Common myeloid progenitor, CD34-positive (primary cell): ENCODE measurements around the gene CACNB2.

ENCODE experiments used
- CTCF ChIA-PET: fragments of 350-600 bp; sonication (Branson Sonifier 250); formaldehyde crosslinking; loops from one replicate; lab custom pipeline; 2021; ENCODE audit warnings: antibody characterized with exemption; lab: Charles Lee
- POLR2A ChIA-PET: fragments of 350-600 bp; sonication (Branson Sonifier 250); formaldehyde crosslinking; loops from one replicate; lab custom pipeline; 2021; ENCODE audit warnings: antibody characterized with exemption; lab: Charles Lee
- DNase-seq, 3 donors: peaks; one replicate each; pipeline versions ENCODE4 v3.0.0 to v3.0.0-alpha.2; 2013
- H3K27ac ChIP-seq, 2 experiments: 1 replicate in 1 of 2; 2 replicates in 1 of 2; pipeline ENCODE4 v1.7.0; 2013; ENCODE audit warnings: inconsistent platforms in 2 of 2, low read length in 2 of 2, mild to moderate bottlenecking in 2 of 2, low read depth in 1 of 2, moderate library complexity in 1 of 2; ENCODE audit not compliant: severe bottlenecking in 2 of 2, insufficient read depth in 1 of 2, poor library complexity in 1 of 2
- H3K27me3 ChIP-seq, 5 experiments: replicated peaks in 2 of 5; 1 replicate in 3 of 5; 2 replicates in 2 of 5; pipeline versions ENCODE4 v1.6.1 to v1.7.0; 2013; ENCODE audit warnings: low read length in 4 of 5, mild to moderate bottlenecking in 2 of 5, moderate library complexity in 2 of 5, inconsistent platforms in 1 of 5; ENCODE audit not compliant: insufficient read depth in 5 of 5, control insufficient read depth in 4 of 5
- H3K36me3 ChIP-seq, 4 experiments: 1 replicate in 2 of 4; 2 replicates in 2 of 4; pipeline versions ENCODE4 v1.6.1 to v1.7.0; 2013; ENCODE audit warnings: low read length in 3 of 4, control low read depth in 1 of 4, mild to moderate bottlenecking in 1 of 4; ENCODE audit not compliant: control insufficient read depth in 4 of 4, insufficient read depth in 4 of 4
- H3K4me1 ChIP-seq, 4 experiments: 1 replicate in 3 of 4; 2 replicates in 1 of 4; pipeline versions ENCODE4 v1.6.1 to v1.7.1; 2013; ENCODE audit warnings: low read length in 3 of 4, mild to moderate bottlenecking in 3 of 4, control low read depth in 1 of 4, inconsistent platforms in 1 of 4, moderate library complexity in 1 of 4; ENCODE audit not compliant: control insufficient read depth in 4 of 4, insufficient read depth in 4 of 4; ENCODE audit errors: control extremely low read depth in 1 of 4
- H3K4me3 ChIP-seq, 7 experiments: 1 replicate in 4 of 7; 2 replicates in 3 of 7; pipeline versions ENCODE4 v1.5.1 to v1.7.0; 2013; ENCODE audit warnings: mild to moderate bottlenecking in 7 of 7, low read length in 6 of 7, moderate library complexity in 6 of 7, inconsistent platforms in 2 of 7, low read depth in 2 of 7, control low read depth in 1 of 7; ENCODE audit not compliant: insufficient read depth in 4 of 7, control insufficient read depth in 1 of 7; ENCODE audit errors: extremely low read depth in 1 of 7
- H3K9me3 ChIP-seq, 5 experiments: 1 replicate in 4 of 5; 2 replicates in 1 of 5; pipeline versions ENCODE4 v1.6.1 to v1.7.1; 2013; ENCODE audit warnings: low read length in 4 of 5, mild to moderate bottlenecking in 2 of 5, inconsistent platforms in 1 of 5, low read depth in 1 of 5, moderate library complexity in 1 of 5; ENCODE audit not compliant: control insufficient read depth in 4 of 5, insufficient read depth in 2 of 5; ENCODE audit errors: control extremely low read depth in 1 of 5
- WGBS: methylation state at CpG from one replicate; pipeline ENCODE4 v1.1.5; 2013; ENCODE audit not compliant: insufficient coverage; 5-methylcytosine and 5-hydroxymethylcytosine counted together

Gene CACNB2

DNA sequence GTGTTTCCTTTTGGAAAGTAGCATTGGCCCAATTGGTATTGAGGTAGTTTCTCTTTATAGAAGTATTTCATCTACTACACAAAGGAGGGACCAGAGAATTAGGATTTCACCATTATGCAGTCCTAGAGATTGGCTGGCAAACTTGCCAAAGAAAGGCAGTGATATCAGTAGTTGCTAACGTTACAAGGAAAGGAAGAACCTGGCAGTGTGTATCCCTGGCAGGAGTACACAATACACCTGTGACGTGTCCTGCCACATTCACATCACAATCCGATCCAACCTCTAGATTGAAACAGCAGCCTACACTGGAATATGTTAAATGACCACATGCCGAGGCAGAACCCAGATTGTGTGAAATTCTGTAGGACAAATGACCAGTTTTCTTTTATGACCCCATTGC lies 81.7 kb downstream of the CACNB2 start:
- DNase-seq, result no peak
- ChIA-PET CTCF (no interaction called here), POLR2A (no interaction called here)
- Histone ChIP-seq H3K27me3 (no peaks in the 10 kb centered on the region), H3K9me3 (no peaks in the 10 kb centered on the region), H3K4me1 (peaks cover 0 to 2% (median 0%) of the 10 kb centered on the region in 4 experiments), H3K36me3 (no peaks in the 10 kb centered on the region), H3K27ac (no peak overlapping the region), H3K4me3 (no peak overlapping the region)
- 74% methylated on average over 2 of the region's 4 CpGs for WGBS

DNA sequence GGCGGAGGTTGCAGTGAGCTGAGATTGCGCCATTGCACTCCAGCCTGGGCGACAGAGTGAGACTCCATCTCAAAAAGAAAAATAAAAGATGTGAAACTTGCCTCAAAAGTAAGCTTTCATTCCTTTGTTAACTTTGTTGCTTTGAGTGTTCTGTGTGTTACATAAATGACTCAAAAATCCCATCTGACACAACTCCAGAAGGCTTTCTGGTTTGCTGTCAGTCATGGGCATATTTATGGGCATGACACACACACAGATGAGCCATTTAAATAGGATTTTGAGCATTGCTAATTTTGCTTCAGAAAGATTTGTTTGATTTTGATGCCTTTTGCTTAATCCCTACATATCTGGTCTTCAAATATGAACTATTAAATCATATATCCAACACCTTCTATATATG lies 82.6 kb downstream of the CACNB2 start:
- Histone ChIP-seq H3K4me3 (no peak overlapping the region), H3K36me3 (no peaks in the 10 kb centered on the region), H3K9me3 (no peaks in the 10 kb centered on the region), H3K27me3 (no peaks in the 10 kb centered on the region), H3K27ac (no peak overlapping the region), H3K4me1 (peaks cover 0 to 2% (median 0%) of the 10 kb centered on the region in 4 experiments)
- CTCF ChIA-PET, result interaction anchor here (0.6 kb wide), 2 partner anchors 125 to 300 kb away, joined by 3 read pairs; no protein-coding TSS in a partner anchor
- whole genome bisulfite sequencing, result no CpG with 5 or more reads among the region's 3 CpGs
- POLR2A ChIA-PET, result no interaction called here
- no peak for DNase-seq

DNA sequence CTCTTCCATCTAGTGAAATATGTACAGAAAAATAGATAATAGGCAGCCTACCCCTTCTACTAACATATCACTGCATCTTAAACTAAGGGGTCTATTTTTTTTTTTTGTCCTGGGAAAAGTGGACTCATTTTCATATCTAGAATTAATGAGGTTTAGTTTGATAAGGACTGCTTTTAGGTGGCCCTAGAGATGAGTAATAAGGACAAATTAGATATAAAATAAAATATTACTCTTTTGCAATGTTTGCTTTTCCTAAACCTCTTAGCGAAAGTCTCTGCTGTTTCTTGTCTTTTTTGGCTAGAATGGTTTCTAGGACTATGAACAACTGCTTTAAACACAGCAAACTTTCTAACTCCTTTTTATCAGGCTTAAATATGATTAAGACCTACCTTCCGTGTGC lies 83.7 kb downstream of the CACNB2 start:
- POLR2A ChIA-PET, result no interaction called here
- CTCF ChIA-PET, result interaction anchor here (0.7 to 1.0 kb wide), 3 partner anchors 9 to 18 kb away, joined by 3 read pairs; no protein-coding TSS in a partner anchor
- Histone ChIP-seq H3K36me3 (no peaks in the 10 kb centered on the region), H3K4me1 (peaks cover 0 to 2% (median 0%) of the 10 kb centered on the region in 4 experiments), H3K27ac (no peak overlapping the region), H3K27me3 (no peaks in the 10 kb centered on the region), H3K9me3 (no peaks in the 10 kb centered on the region), H3K4me3 (no peak overlapping the region)
- whole genome bisulfite sequencing, result 100% methylated on average over 1 of the region's 2 CpGs
- no peak for DNase-seq

DNA sequence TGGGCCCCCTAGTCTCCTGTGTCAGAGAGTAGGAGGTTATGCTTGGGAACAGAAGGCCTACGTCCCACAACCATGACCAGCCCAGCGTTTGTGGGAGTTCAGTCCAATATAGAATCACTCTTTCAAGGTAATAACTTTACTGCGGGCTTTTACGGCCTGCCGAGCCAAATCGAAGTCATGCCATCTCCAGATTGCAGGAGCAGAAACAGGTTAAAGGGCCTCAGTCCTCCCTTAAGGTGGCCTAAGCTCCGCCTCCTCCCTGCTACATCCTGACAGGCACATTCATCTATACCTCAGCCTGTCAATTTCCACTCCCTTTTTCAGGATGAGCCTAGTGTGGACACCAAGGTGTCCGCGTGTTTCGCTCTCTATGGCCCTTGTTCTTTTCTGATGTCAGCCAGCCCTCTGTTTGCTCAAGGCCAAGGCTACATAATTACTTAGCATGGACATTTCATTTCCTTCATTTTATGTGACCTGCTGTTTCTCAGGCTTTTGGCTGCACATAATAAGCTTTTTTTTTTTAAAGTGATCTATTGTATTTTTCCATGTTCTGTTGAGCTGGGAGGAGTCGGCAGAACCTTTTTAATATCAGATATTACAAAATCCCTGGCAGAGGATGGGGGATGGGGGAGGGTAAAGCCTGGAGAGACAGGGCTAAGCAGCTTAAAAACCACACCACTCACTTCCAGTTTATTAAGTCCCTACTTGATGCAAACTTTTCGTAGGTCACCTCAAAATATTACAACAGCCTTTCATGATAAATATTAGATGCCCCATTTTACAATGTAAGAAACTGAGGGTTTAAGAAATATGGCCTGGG lies 84.6 kb downstream of the CACNB2 start:
- no peak for DNase-seq
- Histone ChIP-seq H3K4me3 (no peak overlapping the region), H3K27ac (no peak overlapping the region), H3K9me3 (no peaks in the 10 kb centered on the region), H3K27me3 (no peaks in the 10 kb centered on the region), H3K4me1 (peaks cover 0 to 2% (median 0%) of the 10 kb centered on the region in 4 experiments), H3K36me3 (no peaks in the 10 kb centered on the region)
- 90% methylated on average over 9 of the region's 12 CpGs for WGBS
- CTCF ChIA-PET, result interaction anchor here (0.7 to 1.9 kb wide), 5 partner anchors 9 to 350 kb away, joined by 3 to 6 read pairs (median 3); no protein-coding TSS in a partner anchor
- POLR2A ChIA-PET, result interaction anchor here (0.6 kb wide), 1 partner anchor 778 kb away, joined by 3 read pairs; no protein-coding TSS in a partner anchor

DNA sequence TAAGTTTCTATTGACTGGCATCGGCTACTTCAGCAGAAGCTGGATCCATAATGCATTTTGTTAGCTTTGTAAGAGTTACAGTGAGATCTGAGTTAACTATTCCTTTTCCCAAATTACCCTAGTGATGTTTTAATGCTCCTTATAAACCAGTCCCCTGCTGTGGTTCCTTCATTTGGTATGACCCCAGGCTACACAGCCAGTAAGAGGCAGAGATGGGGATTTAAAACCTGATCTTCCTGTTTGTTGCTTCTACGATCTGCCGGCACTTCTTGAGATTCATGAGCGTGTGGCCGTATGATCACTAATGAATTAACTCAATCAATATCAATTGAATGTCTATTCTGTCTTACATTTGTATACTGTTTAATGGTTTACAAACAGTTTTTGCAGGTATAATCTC lies 86.1 kb downstream of the CACNB2 start:
- H3K27me3 ChIP-seq, result no peaks in the 10 kb centered on the region
- ChIA-PET CTCF (interaction anchor here (1.9 kb wide), 1 partner anchor 10 kb away, joined by 6 read pairs; no protein-coding TSS in a partner anchor), POLR2A (no interaction called here)
- H3K36me3 ChIP-seq, result no peaks in the 10 kb centered on the region
- DNase-seq, result no peak
- peaks cover 0 to 2% (median 0%) of the 10 kb centered on the region in 4 experiments for H3K4me1 ChIP-seq
- no peak overlapping the region for H3K4me3 ChIP-seq
- WGBS, result 73% methylated on average over 2 of the region's 5 CpGs
- H3K27ac ChIP-seq, result no peak overlapping the region
- H3K9me3 ChIP-seq, result no peaks in the 10 kb centered on the region

DNA sequence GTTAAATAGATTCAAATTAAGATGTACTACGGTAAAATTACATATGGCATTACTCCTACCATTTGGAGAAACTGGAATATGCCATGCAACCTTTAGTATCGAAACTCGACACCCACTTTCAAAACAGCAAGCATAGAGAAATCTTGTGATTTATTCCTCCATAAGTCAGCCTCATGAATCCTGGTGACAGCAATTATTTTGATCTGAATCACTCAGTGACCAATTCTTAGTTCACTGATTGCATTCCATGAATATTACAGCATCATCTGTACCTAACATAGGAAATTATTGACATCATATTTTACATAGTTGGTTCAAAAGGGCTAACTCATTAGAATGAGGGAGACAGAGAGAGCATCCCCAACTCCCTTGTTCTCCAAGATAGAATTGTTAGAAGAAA lies 89.6 kb downstream of the CACNB2 start:
- 100% methylated on average over 2 of the region's 3 CpGs for whole genome bisulfite sequencing
- H3K27ac ChIP-seq, result no peak overlapping the region
- POLR2A ChIA-PET, result no interaction called here
- no peak for DNase-seq
- H3K9me3 ChIP-seq, result no peaks in the 10 kb centered on the region
- H3K4me1 ChIP-seq, result no peaks in the 10 kb centered on the region
- H3K27me3 ChIP-seq, result no peaks in the 10 kb centered on the region
- H3K4me3 ChIP-seq, result no peak overlapping the region
- CTCF ChIA-PET, result no interaction called here
- no peaks in the 10 kb centered on the region for H3K36me3 ChIP-seq

DNA sequence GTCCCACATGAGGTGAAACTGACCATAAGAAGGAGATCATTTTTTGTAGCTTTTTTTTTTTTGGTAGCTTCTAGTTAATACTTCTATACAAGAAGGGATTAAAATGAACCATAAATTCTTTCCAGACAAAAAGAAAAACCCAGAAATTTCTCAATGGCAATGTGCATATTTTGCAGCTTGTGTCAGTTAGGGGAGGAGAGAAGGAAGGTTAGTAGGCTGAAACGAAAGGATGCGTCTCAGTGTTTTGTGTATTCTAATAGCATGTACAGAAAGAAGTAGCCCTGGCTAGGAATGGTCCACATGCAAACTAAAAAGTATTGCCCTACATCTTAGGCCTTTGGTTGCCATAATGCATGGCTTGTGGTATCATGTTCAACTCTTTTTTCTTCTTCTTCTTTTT lies 90.6 kb downstream of the CACNB2 start:
- no peaks in the 10 kb centered on the region for H3K9me3 ChIP-seq
- H3K27me3 ChIP-seq, result no peaks in the 10 kb centered on the region
- no peaks in the 10 kb centered on the region for H3K4me1 ChIP-seq
- H3K27ac ChIP-seq, result no peak overlapping the region
- no CpG with 5 or more reads among the region's 2 CpGs for WGBS
- no peak overlapping the region for H3K4me3 ChIP-seq
- ChIA-PET POLR2A (no interaction called here), CTCF (interaction anchor here (0.6 to 0.9 kb wide), 2 partner anchors 10 to 14 kb away, joined by 3 read pairs; no protein-coding TSS in a partner anchor)
- no peak for DNase-seq
- no peaks in the 10 kb centered on the region for H3K36me3 ChIP-seq
